SK-N-SH (cell line): Measurements from ENCODE around the gene TFCP2. TPM values are rescaled to one million over a fixed set of nuclear protein-coding genes. Genes with fewer than 3 reads are reported as not detected.

Experiments
- CTCF ChIA-PET: fragments of 300-600, 350-600 bp; formaldehyde crosslinking; extraction: SDS; loops from one replicate; lab custom pipeline; 2021; lab: Yijun Ruan, JAX
- POLR2A ChIA-PET: fragments of 350-600 bp; sonication (Branson Sonifier 250); formaldehyde crosslinking; extraction: SDS; loops from one replicate; lab custom pipeline; 2020; ENCODE audit warnings: antibody characterized with exemption, inconsistent platforms; lab: Yijun Ruan, JAX
- DNase-seq: peaks from one replicate; pipeline ENCODE4 v3.0.0; 2012
- H2AFZ ChIP-seq: fragments of 200-600 bp; sonication (generic); 2 replicates; pipeline ENCODE4 v1.8.1; 2016; ENCODE audit warnings: antibody characterized with exemption, mild to moderate bottlenecking, low read depth
- H3F3A ChIP-seq: fragments of 200-600 bp; sonication (generic); replicated peaks from 2 replicates; pipeline ENCODE3; 2016; ENCODE audit warnings: antibody characterized with exemption, mild to moderate bottlenecking; ENCODE audit not compliant: insufficient read depth
- H3K27ac ChIP-seq, 2 experiments: fragments of 200-500 bp in 1 of 2; fragments of 200-600 bp in 1 of 2; sonication (Bioruptor generic) in 1 of 2; sonication (generic), shearing (Covaris generic) in 1 of 2; 2 replicates each; pipeline versions ENCODE4 v1.5.1 to v1.6.1; 2014 to 2016; ENCODE audit warnings: low read depth in 2 of 2, inconsistent platforms in 1 of 2, low read length in 1 of 2, mild to moderate bottlenecking in 1 of 2, mixed read lengths in 1 of 2
- H3K27me3 ChIP-seq: fragments of 200-600 bp; sonication (generic), shearing (Covaris generic); 2 replicates; pipeline ENCODE4 v1.6.1; 2016; ENCODE audit warnings: mixed run types; ENCODE audit not compliant: insufficient read depth
- H3K36me3 ChIP-seq, 2 experiments: fragments of 200-500 bp in 1 of 2; fragments of 200-600 bp in 1 of 2; sonication (Bioruptor generic) in 1 of 2; sonication (generic) in 1 of 2; replicated peaks in 1 of 2; 2 replicates each; pipeline versions ENCODE3 to v1.5.1; 2014 to 2016; ENCODE audit warnings: low read length in 1 of 2, mild to moderate bottlenecking in 1 of 2; ENCODE audit not compliant: insufficient read depth in 2 of 2, control insufficient read depth in 1 of 2
- H3K4me1 ChIP-seq, 2 experiments: fragments of 200-500 bp in 1 of 2; fragments of 200-600 bp in 1 of 2; sonication (Bioruptor generic) in 1 of 2; sonication (generic), shearing (Covaris generic) in 1 of 2; 2 replicates each; pipeline versions ENCODE4 v1.5.1 to v1.6.1; 2014 to 2016; ENCODE audit warnings: low read depth in 1 of 2, low read length in 1 of 2, mixed run types in 1 of 2; ENCODE audit not compliant: insufficient read depth in 2 of 2, control insufficient read depth in 1 of 2
- H3K4me2 ChIP-seq: fragments of 200-600 bp; sonication (generic), shearing (Covaris generic); 2 replicates; pipeline ENCODE4 v1.6.1; 2017; ENCODE audit warnings: mixed run types
- H3K4me3 ChIP-seq, 2 experiments: fragments of 200-500 bp in 1 of 2; fragments of 200-600 bp in 1 of 2; sonication (Bioruptor generic) in 1 of 2; sonication (generic), shearing (Covaris generic) in 1 of 2; 2 replicates each; pipeline versions ENCODE4 v1.5.1 to v1.8.1; 2014 to 2016; ENCODE audit warnings: low read depth in 2 of 2, inconsistent platforms in 1 of 2, low read length in 1 of 2, mild to moderate bottlenecking in 1 of 2, mixed read lengths in 1 of 2, moderate library complexity in 1 of 2
- H3K79me2 ChIP-seq: fragments of 200-600 bp; sonication (generic); 2 replicates; pipeline ENCODE4 v1.8.1; 2017; ENCODE audit warnings: mild to moderate bottlenecking; ENCODE audit not compliant: insufficient read depth
- H3K9ac ChIP-seq: fragments of 200-600 bp; sonication (generic); 2 replicates; pipeline ENCODE4 v1.6.1; 2017; ENCODE audit warnings: mixed run types
- H3K9me2 ChIP-seq: fragments of 200-600 bp; sonication (generic); 2 replicates; pipeline ENCODE4 v1.6.1; 2017; ENCODE audit warnings: mixed run types
- H3K9me3 ChIP-seq: fragments of 200-600 bp; sonication (generic); 2 replicates; pipeline ENCODE4 v1.6.1; 2017; ENCODE audit warnings: mixed run types, mild to moderate bottlenecking, moderate library complexity
- H4K20me1 ChIP-seq: fragments of 200-600 bp; sonication (generic); 2 replicates; pipeline ENCODE4 v1.6.1; 2017; ENCODE audit warnings: mild to moderate bottlenecking, mixed run types; ENCODE audit not compliant: insufficient read depth
- ELF1 ChIP-seq: IDR thresholded peaks from 2 replicates; pipeline ENCODE4 v1.4.0; 2012
- IRF3 ChIP-seq: fragments of 150-350 bp; IDR thresholded peaks from 2 replicates; pipeline ENCODE4 v1.6.1; 2016; ENCODE audit warnings: mild to moderate bottlenecking, low read depth, low read length
- MXI1 ChIP-seq: IDR thresholded peaks from 2 replicates; pipeline ENCODE4 v1.6.1; 2012; ENCODE audit warnings: mild to moderate bottlenecking, low read depth, low read length, improper control_type of control experiment
- NRF1 ChIP-seq: IDR thresholded peaks from 2 replicates; pipeline ENCODE4 v1.6.1; 2012; ENCODE audit warnings: low read depth, mild to moderate bottlenecking, low read length
- PBX3 ChIP-seq: IDR thresholded peaks from 2 replicates; pipeline ENCODE4; 2012
- RAD21 ChIP-seq: IDR thresholded peaks from 2 replicates; pipeline ENCODE4 v1.6.1; 2012; ENCODE audit warnings: mild to moderate bottlenecking, low read length
- RCOR1 ChIP-seq: fragments of 150-350 bp; IDR thresholded peaks from 2 replicates; pipeline ENCODE4 v1.6.1; 2017; ENCODE audit warnings: antibody characterized with exemption, low read length
- RFX5 ChIP-seq: IDR thresholded peaks from 2 replicates; pipeline ENCODE4 v1.6.1; 2012; ENCODE audit warnings: mild to moderate bottlenecking, improper control_type of control experiment, low read length
- RXRA ChIP-seq: IDR thresholded peaks from 2 replicates; pipeline ENCODE4 v1.4.0; 2012; ENCODE audit warnings: low read depth, mild to moderate bottlenecking, borderline replicate concordance
- TAF1 ChIP-seq: IDR thresholded peaks from 2 replicates; pipeline ENCODE4 v1.6.1; 2012; ENCODE audit warnings: low read depth, mild to moderate bottlenecking, low read length, moderate library complexity, borderline replicate concordance
- TEAD4 ChIP-seq: IDR thresholded peaks from 2 replicates; pipeline ENCODE4 v1.4.0; 2012; ENCODE audit warnings: mild to moderate bottlenecking, borderline replicate concordance; ENCODE audit not compliant: insufficient read depth
- WGBS: methylation state at CpG from one replicate; pipeline ENCODE4 v1.1.6; 2017; ENCODE audit warnings: low lambda C conversion rate; 5-methylcytosine and 5-hydroxymethylcytosine counted together
- polyA plus RNA-seq, 3 experiments: library from polyadenylated mRNA; depleted of rRNA; stranded (reverse); fragments of >200 nt; gene quantifications; 2 replicates each; pipeline ENCODE4 v1.2.3, GENCODE V29; 2012
- TF ChIP-seq, protein P1 (sequence below): IDR thresholded peaks from 2 replicates; pipeline ENCODE4 v1.6.1; 2012; ENCODE audit warnings: mild to moderate bottlenecking, low read depth, low read length, moderate library complexity
- TF ChIP-seq, protein P2 (sequence below): IDR thresholded peaks from 2 replicates; pipeline ENCODE4 v1.4.0; 2012; ENCODE audit warnings: low read depth, borderline replicate concordance

The TFCP2 gene
- polyA plus RNA-seq, 1 of the 3 experiments (the other 2 are of a cell fraction), result 18.1 TPM

GRCh38 chr12:51198568-51199365 is 25.8 kb upstream of the TFCP2 start:
- H3K27me3 ChIP-seq, result no peaks in the 10 kb centered on the region
- H2AFZ ChIP-seq, result no peak overlapping the region
- H3K79me2 ChIP-seq, result no peaks in the 10 kb centered on the region
- no peak overlapping the region for H3K9ac ChIP-seq
- no peaks in the 10 kb centered on the region for H3F3A ChIP-seq
- TF ChIP-seq MXI1 (no peak), TEAD4 (no peak), ELF1 (no peak), TAF1 (no peak), NRF1 (no peak), PBX3 (no peak), RFX5 (no peak), RAD21 (no peak), RCOR1 (no peak), IRF3 (no peak), RXRA (no peak)
- TF ChIP-seq, protein P1, sequence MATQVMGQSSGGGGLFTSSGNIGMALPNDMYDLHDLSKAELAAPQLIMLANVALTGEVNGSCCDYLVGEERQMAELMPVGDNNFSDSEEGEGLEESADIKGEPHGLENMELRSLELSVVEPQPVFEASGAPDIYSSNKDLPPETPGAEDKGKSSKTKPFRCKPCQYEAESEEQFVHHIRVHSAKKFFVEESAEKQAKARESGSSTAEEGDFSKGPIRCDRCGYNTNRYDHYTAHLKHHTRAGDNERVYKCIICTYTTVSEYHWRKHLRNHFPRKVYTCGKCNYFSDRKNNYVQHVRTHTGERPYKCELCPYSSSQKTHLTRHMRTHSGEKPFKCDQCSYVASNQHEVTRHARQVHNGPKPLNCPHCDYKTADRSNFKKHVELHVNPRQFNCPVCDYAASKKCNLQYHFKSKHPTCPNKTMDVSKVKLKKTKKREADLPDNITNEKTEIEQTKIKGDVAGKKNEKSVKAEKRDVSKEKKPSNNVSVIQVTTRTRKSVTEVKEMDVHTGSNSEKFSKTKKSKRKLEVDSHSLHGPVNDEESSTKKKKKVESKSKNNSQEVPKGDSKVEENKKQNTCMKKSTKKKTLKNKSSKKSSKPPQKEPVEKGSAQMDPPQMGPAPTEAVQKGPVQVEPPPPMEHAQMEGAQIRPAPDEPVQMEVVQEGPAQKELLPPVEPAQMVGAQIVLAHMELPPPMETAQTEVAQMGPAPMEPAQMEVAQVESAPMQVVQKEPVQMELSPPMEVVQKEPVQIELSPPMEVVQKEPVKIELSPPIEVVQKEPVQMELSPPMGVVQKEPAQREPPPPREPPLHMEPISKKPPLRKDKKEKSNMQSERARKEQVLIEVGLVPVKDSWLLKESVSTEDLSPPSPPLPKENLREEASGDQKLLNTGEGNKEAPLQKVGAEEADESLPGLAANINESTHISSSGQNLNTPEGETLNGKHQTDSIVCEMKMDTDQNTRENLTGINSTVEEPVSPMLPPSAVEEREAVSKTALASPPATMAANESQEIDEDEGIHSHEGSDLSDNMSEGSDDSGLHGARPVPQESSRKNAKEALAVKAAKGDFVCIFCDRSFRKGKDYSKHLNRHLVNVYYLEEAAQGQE, result no peak
- TF ChIP-seq, protein P2, sequence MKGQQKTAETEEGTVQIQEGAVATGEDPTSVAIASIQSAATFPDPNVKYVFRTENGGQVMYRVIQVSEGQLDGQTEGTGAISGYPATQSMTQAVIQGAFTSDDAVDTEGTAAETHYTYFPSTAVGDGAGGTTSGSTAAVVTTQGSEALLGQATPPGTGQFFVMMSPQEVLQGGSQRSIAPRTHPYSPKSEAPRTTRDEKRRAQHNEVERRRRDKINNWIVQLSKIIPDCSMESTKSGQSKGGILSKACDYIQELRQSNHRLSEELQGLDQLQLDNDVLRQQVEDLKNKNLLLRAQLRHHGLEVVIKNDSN, result no peak
- H3K9me3 ChIP-seq, result no peaks in the 10 kb centered on the region
- peak; percentile 20 for DNase-seq
- no peak overlapping the region for H3K4me3 ChIP-seq
- no peaks in the 10 kb centered on the region for H3K4me1 ChIP-seq
- POLR2A ChIA-PET, result no interaction called here
- H3K27ac ChIP-seq, result no peak overlapping the region
- H3K36me3 ChIP-seq, result no peaks in the 10 kb centered on the region
- H3K4me2 ChIP-seq, result no peak overlapping the region
- WGBS, result 87% methylated on average over 11 of the region's 16 CpGs
- CTCF ChIA-PET, result interaction anchor here (1.2 to 1.5 kb wide), 2 partner anchors 19 to 151 kb away, joined by 3 to 4 read pairs; partner anchors contain the start of gene POU6F1
- H3K9me2 ChIP-seq, result no peaks in the 10 kb centered on the region
- H4K20me1 ChIP-seq, result no peaks in the 10 kb centered on the region
